IPS-20b (cell line): ENCODE data around the gene LAMC3.

Experiments
- H3K27ac ChIP-seq: one replicate; pipeline ENCODE4 v1.5.1; 2013; ENCODE audit warnings: low read length
- H3K27me3 ChIP-seq: 2 replicates; pipeline ENCODE4 v1.6.1; 2013; ENCODE audit warnings: mild to moderate bottlenecking, low read length, inconsistent platforms; ENCODE audit not compliant: insufficient read depth
- H3K36me3 ChIP-seq: 2 replicates; pipeline ENCODE4 v1.6.1; 2013; ENCODE audit warnings: low read depth, mild to moderate bottlenecking, inconsistent platforms, low read length, moderate library complexity; ENCODE audit not compliant: insufficient read depth
- H3K4me1 ChIP-seq: 2 replicates; pipeline ENCODE4 v1.6.1; 2013; ENCODE audit warnings: mild to moderate bottlenecking, control low read depth, inconsistent platforms, low read length, moderate library complexity; ENCODE audit not compliant: insufficient read depth
- H3K4me3 ChIP-seq: 2 replicates; pipeline ENCODE4 v1.5.1; 2013; ENCODE audit warnings: mild to moderate bottlenecking, low read length, inconsistent platforms
- H3K9ac ChIP-seq: 2 replicates; pipeline ENCODE4 v1.6.1; 2013; ENCODE audit warnings: low read depth, mild to moderate bottlenecking, inconsistent platforms, low read length, moderate library complexity
- H3K9me3 ChIP-seq: 2 replicates; pipeline ENCODE4 v1.6.1; 2013; ENCODE audit warnings: mild to moderate bottlenecking, low read depth, low read length, inconsistent platforms; ENCODE audit not compliant: insufficient read depth

Gene LAMC3

DNA sequence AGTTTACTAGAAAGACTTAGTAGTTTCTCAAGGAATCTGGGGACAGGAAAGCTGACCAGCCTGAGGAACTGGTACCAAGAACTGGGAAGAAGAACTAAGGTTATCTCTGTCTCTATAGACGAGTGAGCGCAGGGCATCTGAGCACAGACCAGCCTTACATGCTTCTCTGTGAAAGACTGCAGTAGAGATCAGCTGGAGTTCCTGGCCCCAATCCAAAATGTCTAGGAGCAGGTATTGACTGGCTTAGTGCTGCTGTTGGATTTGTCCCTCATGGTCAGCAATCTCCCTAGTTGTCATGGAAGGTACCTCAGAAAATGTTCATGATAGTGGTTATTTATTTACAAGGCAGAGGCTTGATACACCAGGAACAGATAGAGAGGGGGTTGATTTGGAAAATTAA, 129.7 kb downstream of the LAMC3 start:
- no peaks in the 10 kb centered on the region for H3K4me1 ChIP-seq
- H3K36me3 ChIP-seq = peaks cover 95% of the 10 kb centered on the region
- no peak overlapping the region for H3K4me3 ChIP-seq
- H3K9ac ChIP-seq = no peak overlapping the region
- H3K27me3 ChIP-seq = no peaks in the 10 kb centered on the region
- no peaks in the 10 kb centered on the region for H3K9me3 ChIP-seq
- H3K27ac ChIP-seq = no peak overlapping the region

DNA sequence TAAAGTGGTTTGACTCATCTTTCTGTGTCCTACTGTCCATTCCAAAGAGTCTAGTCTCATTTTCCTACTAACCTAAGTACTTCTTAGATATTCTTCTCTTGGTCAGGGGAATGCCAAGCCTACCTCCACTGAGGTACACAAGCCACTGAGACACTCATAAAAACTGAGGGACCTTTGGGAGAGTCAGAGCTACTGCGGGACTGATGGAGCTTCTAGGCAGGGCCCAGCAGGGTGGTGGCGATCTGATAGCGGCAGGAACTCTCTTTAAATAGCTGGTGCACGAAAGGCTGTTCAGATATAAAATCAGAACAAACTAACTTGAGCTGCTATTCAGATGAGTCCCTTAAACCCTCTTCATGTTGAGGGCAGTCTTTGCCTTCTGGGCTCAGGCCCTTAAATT, 131.1 kb downstream of the LAMC3 start:
- Histone ChIP-seq H3K27ac (no peak overlapping the region), H3K9me3 (no peaks in the 10 kb centered on the region), H3K4me3 (no peak overlapping the region), H3K9ac (no peak overlapping the region), H3K36me3 (peaks cover 95% of the 10 kb centered on the region), H3K4me1 (no peaks in the 10 kb centered on the region), H3K27me3 (no peaks in the 10 kb centered on the region)

DNA sequence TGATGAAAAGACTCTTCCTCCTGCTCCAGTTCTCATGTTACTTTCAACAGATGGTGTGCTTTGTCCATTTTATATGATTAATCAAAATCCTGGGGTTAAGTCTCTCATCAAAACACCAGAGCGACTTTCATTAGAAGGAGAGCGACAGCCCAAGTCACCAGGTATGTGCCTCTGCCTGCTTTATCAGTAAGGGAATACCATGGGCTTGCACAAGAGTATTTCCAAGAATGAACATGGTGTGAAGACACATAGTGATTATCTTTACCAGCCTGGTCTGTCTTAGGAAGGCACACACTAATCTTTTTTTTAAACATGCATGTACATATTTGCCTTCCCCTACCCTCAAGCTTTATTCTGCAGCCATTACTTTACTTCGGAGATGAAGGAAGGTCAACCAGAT, 131.6 kb downstream of the LAMC3 start:
- Histone ChIP-seq H3K9ac (no peak overlapping the region), H3K27ac (no peak overlapping the region), H3K27me3 (no peaks in the 10 kb centered on the region), H3K36me3 (peaks cover 95% of the 10 kb centered on the region), H3K4me1 (no peaks in the 10 kb centered on the region), H3K4me3 (no peak overlapping the region), H3K9me3 (no peaks in the 10 kb centered on the region)

DNA sequence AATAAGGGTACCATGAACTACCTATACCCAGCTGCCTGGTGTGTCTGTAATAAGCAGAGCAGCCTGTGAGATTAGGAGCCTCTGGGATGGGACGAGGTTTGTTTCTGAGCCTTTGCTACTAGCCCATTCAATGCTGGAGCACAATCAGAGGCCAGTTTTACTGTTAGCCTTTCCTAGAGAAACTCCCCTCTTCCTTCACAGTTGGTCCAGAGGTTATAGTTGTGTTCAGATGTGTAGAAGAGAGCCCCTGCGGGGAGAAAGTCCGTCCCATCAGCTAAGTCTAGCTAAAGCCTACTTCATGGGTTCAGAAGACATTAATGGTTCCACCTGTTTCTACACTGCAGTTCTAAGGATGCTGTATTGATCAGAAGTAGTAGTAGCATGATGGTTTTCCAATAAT, 133.2 kb downstream of the LAMC3 start:
- Histone ChIP-seq H3K9ac (no peak overlapping the region), H3K36me3 (peaks cover 95% of the 10 kb centered on the region), H3K27me3 (no peaks in the 10 kb centered on the region), H3K4me1 (no peaks in the 10 kb centered on the region), H3K4me3 (no peak overlapping the region), H3K9me3 (no peaks in the 10 kb centered on the region), H3K27ac (no peak overlapping the region)
